Coronary artery (tissue), 2 donors: ENCODE measurements around the gene SLC6A2.

Source experiments
- DNase-seq: peaks from one replicate; pipeline ENCODE4 v3.0.0-alpha.2; 2017; ENCODE audit warnings: low spot score
- H3K27ac ChIP-seq, 2 donors: fragments of 200-600 bp; sonication (generic); one replicate each; pipeline ENCODE4 v1.5.1; 2016 to 2019
- H3K4me3 ChIP-seq: fragments of 200-600 bp; sonication (generic); 2 replicates; pipeline ENCODE4 v1.5.1; 2016; ENCODE audit warnings: mild to moderate bottlenecking, moderate library complexity
- CTCF ChIP-seq: fragments of 200-600 bp; sonication (generic); IDR thresholded peaks from one replicate; pipeline ENCODE4 v1.5.1; 2019; ENCODE audit warnings: antibody characterized with exemption

The SLC6A2 gene

GRCh38 chr16:55638256-55638655 lies 17.5 kb upstream of the SLC6A2 start:
- Histone ChIP-seq H3K27ac (no peak overlapping the region), H3K4me3 (no peak overlapping the region)
- no peak for TF ChIP-seq CTCF
- no peak for DNase-seq

GRCh38 chr16:55640701-55641327 lies 15.0 kb upstream of the SLC6A2 start:
- TF ChIP-seq CTCF: no peak
- no peak for DNase-seq
- Histone ChIP-seq H3K4me3 (no peak overlapping the region), H3K27ac (no peak overlapping the region)

- DNase-seq: no peak
- Histone ChIP-seq H3K27ac (no peak overlapping the region), H3K4me3 (no peak overlapping the region)
- TF ChIP-seq CTCF: no peak
These were observed 14.2 kb upstream of the SLC6A2 start for GRCh38 chr16:55641430-55642056.

- Histone ChIP-seq H3K27ac (no peak overlapping the region), H3K4me3 (no peak overlapping the region)
- no peak for TF ChIP-seq CTCF
- DNase-seq: no peak
These were observed 13.2 kb upstream of the SLC6A2 start for GRCh38 chr16:55642611-55643010.

- Histone ChIP-seq H3K4me3 (no peak overlapping the region), H3K27ac (no peak overlapping the region)
- no peak for DNase-seq
- TF ChIP-seq CTCF: no peak
These were observed 12.4 kb upstream of the SLC6A2 start for GRCh38 chr16:55643161-55643970.

GRCh38 chr16:55645986-55646385 lies 9.8 kb upstream of the SLC6A2 start:
- H3K27ac ChIP-seq: no peak overlapping the region
- H3K4me3 ChIP-seq: no peak overlapping the region
- TF ChIP-seq CTCF: no peak
- DNase-seq: no peak

- TF ChIP-seq CTCF: no peak
- no peak for DNase-seq
- no peak overlapping the region for H3K4me3 ChIP-seq
- no peak overlapping the region for H3K27ac ChIP-seq
These were observed 8.4 kb upstream of the SLC6A2 start for GRCh38 chr16:55647343-55647742.
